Muscle of back (tissue), 11 donors: ENCODE data around the gene CADPS2. TPM values are rescaled to one million over a fixed set of nuclear protein-coding genes. Genes with fewer than 3 reads are reported as not detected.
A peak's percentile ranks its signal among the peaks of the same experiment; 100 is the strongest.

Experiments used
- DNase-seq, 3 donors: peaks; one replicate each; pipeline versions ENCODE4 v3.0.0 to v3.0.0-alpha.2; 2013
- polyA plus RNA-seq, 10 donors: library from polyadenylated mRNA; unstranded; fragments of 120-200 nt; gene quantifications; one replicate each; pipeline ENCODE4 v1.2.1, GENCODE V29; 2013; ENCODE audit not compliant: insufficient read length in 10 of 10

The CADPS2 gene
- polyA plus RNA-seq, 10 donors, result 2.7 to 8.6 (median 5.0) TPM

- no peak for DNase-seq
These were observed 282.0 kb downstream of the CADPS2 start for GRCh38 chr7:122604251-122604650.

- DNase-seq, result no peak
These were observed 283.5 kb downstream of the CADPS2 start for GRCh38 chr7:122602800-122603199.

- no peak for DNase-seq
These were observed 285.6 kb downstream of the CADPS2 start for GRCh38 chr7:122600630-122601029.

- no peak for DNase-seq
These were observed 286.2 kb downstream of the CADPS2 start for GRCh38 chr7:122600042-122600441.

GRCh38 chr7:122597277-122597676 lies 289.0 kb downstream of the CADPS2 start:
- no peak for DNase-seq

- no peak for DNase-seq
These were observed 290.4 kb downstream of the CADPS2 start for GRCh38 chr7:122595885-122596284.

- no peak for DNase-seq
These were observed 297.6 kb downstream of the CADPS2 start for GRCh38 chr7:122588621-122589020.

GRCh38 chr7:122584676-122585251 lies 301.5 kb downstream of the CADPS2 start:
- DNase-seq, result no peak

- DNase-seq, result no peak
These were observed 307.9 kb downstream of the CADPS2 start for GRCh38 chr7:122578350-122578749.

- no peak for DNase-seq
These were observed 308.7 kb downstream of the CADPS2 start for GRCh38 chr7:122577449-122578003.

GRCh38 chr7:122572706-122573105 lies 313.6 kb downstream of the CADPS2 start:
- DNase-seq, result no peak

- DNase-seq, result no peak
These were observed 324.9 kb downstream of the CADPS2 start for GRCh38 chr7:122561326-122561725.

GRCh38 chr7:122556873-122557542 lies 329.3 kb downstream of the CADPS2 start:
- no peak for DNase-seq

GRCh38 chr7:122556219-122556618 lies 330.0 kb downstream of the CADPS2 start:
- DNase-seq, result no peak

GRCh38 chr7:122553761-122554160 lies 332.5 kb downstream of the CADPS2 start:
- no peak for DNase-seq

GRCh38 chr7:122552769-122553168 lies 333.5 kb downstream of the CADPS2 start:
- DNase-seq, result no peak

GRCh38 chr7:122550545-122550944 lies 335.7 kb downstream of the CADPS2 start:
- DNase-seq, result no peak

GRCh38 chr7:122549578-122549977 lies 336.7 kb downstream of the CADPS2 start:
- no peak for DNase-seq

GRCh38 chr7:122546496-122546895 lies 339.8 kb downstream of the CADPS2 start:
- DNase-seq, result no peak

GRCh38 chr7:122544463-122544862 lies 341.8 kb downstream of the CADPS2 start:
- DNase-seq, result peak in 2 of 3 donors; percentile 11 to 12

- DNase-seq, result no peak
These were observed 342.4 kb downstream of the CADPS2 start for GRCh38 chr7:122543891-122544290.

GRCh38 chr7:122543166-122543565 lies 343.1 kb downstream of the CADPS2 start:
- no peak for DNase-seq

- DNase-seq, result no peak
These were observed 351.2 kb downstream of the CADPS2 start for GRCh38 chr7:122535086-122535485.
